PC-9 (cell line): ENCODE data around the gene RAB7A. TPM values are rescaled to one million over a fixed set of nuclear protein-coding genes. Genes with fewer than 3 reads are reported as not detected.

Source experiments
- BruUV-seq: library from RNA; stranded (reverse); fragments of 400-500 nt; replicated peaks from 2 replicates; lab custom pipeline; 2021; lab: Mats Ljungman, UMichigan
- CTCF ChIA-PET: fragments of 300-600 bp; sonication (Branson Sonifier 250); formaldehyde crosslinking; loops from one replicate; lab custom pipeline; 2022; ENCODE audit warnings: antibody characterized with exemption; lab: Charles Lee
- POLR2A ChIA-PET: fragments of 300-600 bp; sonication (Branson Sonifier 250); formaldehyde crosslinking; loops from one replicate; lab custom pipeline; 2022; ENCODE audit warnings: antibody characterized with exemption; ENCODE audit not compliant: unreplicated experiment; lab: Charles Lee
- DNase-seq, 2 experiments: peaks; one replicate each; pipeline versions ENCODE4 v3.0.0 to v3.0.0-alpha.2; 2015 to 2022; ENCODE audit warnings: mixed read lengths in 1 of 2
- H2AFZ ChIP-seq: fragments of 200-600 bp; sonication (generic); 2 replicates; pipeline ENCODE4 v1.8.1; 2017; ENCODE audit warnings: antibody characterized with exemption
- H3F3A ChIP-seq: fragments of 200-600 bp; sonication (generic); 2 replicates; pipeline ENCODE4 v1.8.1; 2017; ENCODE audit warnings: antibody characterized with exemption, mild to moderate bottlenecking, low read depth; ENCODE audit not compliant: insufficient read depth
- H3K27ac ChIP-seq: fragments of 200-600 bp; sonication (generic); 2 replicates; pipeline ENCODE4 v1.6.1; 2016; ENCODE audit warnings: mixed run types
- H3K27me3 ChIP-seq: fragments of 200-600 bp; sonication (generic); 2 replicates; pipeline ENCODE4 v1.6.1; 2016; ENCODE audit warnings: low read depth, mixed run types; ENCODE audit not compliant: insufficient read depth
- H3K36me3 ChIP-seq: fragments of 200-600 bp; sonication (generic); 2 replicates; pipeline ENCODE4 v1.6.1; 2016; ENCODE audit warnings: low read depth, mixed run types
- H3K4me1 ChIP-seq: fragments of 200-600 bp; sonication (generic); replicated peaks from 2 replicates; pipeline ENCODE4 v1.6.1; 2016; ENCODE audit warnings: mixed run types; ENCODE audit not compliant: insufficient read depth
- H3K4me2 ChIP-seq: fragments of 200-600 bp; sonication (generic); 2 replicates; pipeline ENCODE4 v1.6.1; 2017; ENCODE audit warnings: mixed run types
- H3K4me3 ChIP-seq: fragments of 200-600 bp; sonication (generic); 2 replicates; pipeline ENCODE4 v1.6.1; 2016; ENCODE audit warnings: mixed run types
- H3K79me2 ChIP-seq: fragments of 200-600 bp; sonication (generic); 2 replicates; pipeline ENCODE4 v1.6.1; 2017; ENCODE audit warnings: low read depth, mixed run types
- H3K9me2 ChIP-seq: fragments of 200-600 bp; sonication (generic); 2 replicates; pipeline ENCODE4 v1.8.1; 2017; ENCODE audit warnings: mild to moderate bottlenecking; ENCODE audit not compliant: insufficient read depth
- H3K9me3 ChIP-seq: fragments of 200-600 bp; sonication (generic); 2 replicates; pipeline ENCODE4 v1.8.1; 2016; ENCODE audit warnings: low read depth; ENCODE audit not compliant: insufficient read depth
- H4K20me1 ChIP-seq: fragments of 200-600 bp; sonication (generic); 2 replicates; pipeline ENCODE4 v1.8.1; 2017; ENCODE audit not compliant: insufficient read depth
- EZH2 ChIP-seq: fragments of 200-600 bp; sonication (generic); IDR thresholded peaks from 2 replicates; pipeline ENCODE4 v1.8.0; 2017; ENCODE audit warnings: antibody characterized with exemption, low read depth
- intact Hi-C: fragments of 100-400 bp; cut with micrococcal nuclease; formaldehyde crosslinking; loops from one replicate; pipeline ENCODE4 v1.10.0; 2022; ENCODE audit not compliant: unreplicated experiment
- total RNA-seq: library from RNA; stranded (reverse); gene quantifications from 2 replicates; pipeline ENCODE4 v1.2.3, GENCODE V29; 2021
- TF ChIP-seq, protein P1 (sequence below): fragments of 200-600 bp; sonication (generic); conservative IDR thresholded peaks from 2 replicates; pipeline ENCODE4 v1.6.1; 2017; ENCODE audit warnings: mixed run types, antibody characterized with exemption, mild to moderate bottlenecking, moderate library complexity

The RAB7A gene
- total RNA-seq, 1 experiment from 2014 or later: 319 TPM

- Histone ChIP-seq H3K36me3 (no peaks in the 10 kb centered on the region), H3K27ac (no peak overlapping the region), H3K27me3 (no peaks in the 10 kb centered on the region), H3K4me2 (no peak overlapping the region), H3K4me3 (no peak overlapping the region), H2AFZ (no peak overlapping the region), H3K4me1 (no peaks in the 10 kb centered on the region), H3K9me2 (no peaks in the 10 kb centered on the region), H3K79me2 (no peaks in the 10 kb centered on the region), H3K9me3 (peaks cover 23% of the 10 kb centered on the region), H4K20me1 (no peaks in the 10 kb centered on the region), H3F3A (no peaks in the 10 kb centered on the region; the same call in 1 of the 2 replicates)
- peak in 1 of 2 experiments; percentile 21 for DNase-seq
- intact Hi-C loops: no loop called here
- ChIA-PET POLR2A (no interaction called here), CTCF (interaction anchor here (0.7 kb wide), 1 partner anchor 89 kb away, joined by 3 read pairs; no protein-coding TSS in a partner anchor)
- BruUV-seq: no TSS peak
- no peak for TF ChIP-seq EZH2
- TF ChIP-seq, protein P1, sequence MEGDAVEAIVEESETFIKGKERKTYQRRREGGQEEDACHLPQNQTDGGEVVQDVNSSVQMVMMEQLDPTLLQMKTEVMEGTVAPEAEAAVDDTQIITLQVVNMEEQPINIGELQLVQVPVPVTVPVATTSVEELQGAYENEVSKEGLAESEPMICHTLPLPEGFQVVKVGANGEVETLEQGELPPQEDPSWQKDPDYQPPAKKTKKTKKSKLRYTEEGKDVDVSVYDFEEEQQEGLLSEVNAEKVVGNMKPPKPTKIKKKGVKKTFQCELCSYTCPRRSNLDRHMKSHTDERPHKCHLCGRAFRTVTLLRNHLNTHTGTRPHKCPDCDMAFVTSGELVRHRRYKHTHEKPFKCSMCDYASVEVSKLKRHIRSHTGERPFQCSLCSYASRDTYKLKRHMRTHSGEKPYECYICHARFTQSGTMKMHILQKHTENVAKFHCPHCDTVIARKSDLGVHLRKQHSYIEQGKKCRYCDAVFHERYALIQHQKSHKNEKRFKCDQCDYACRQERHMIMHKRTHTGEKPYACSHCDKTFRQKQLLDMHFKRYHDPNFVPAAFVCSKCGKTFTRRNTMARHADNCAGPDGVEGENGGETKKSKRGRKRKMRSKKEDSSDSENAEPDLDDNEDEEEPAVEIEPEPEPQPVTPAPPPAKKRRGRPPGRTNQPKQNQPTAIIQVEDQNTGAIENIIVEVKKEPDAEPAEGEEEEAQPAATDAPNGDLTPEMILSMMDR: no peak
These were observed 133.6 kb downstream of the RAB7A start for GRCh38 chr3:128859630-128860029.

GRCh38 chr3:128861491-128861890 lies 135.5 kb downstream of the RAB7A start:
- BruUV-seq: no TSS peak
- H3F3A ChIP-seq: no peaks in the 10 kb centered on the region; the same call in 1 of the 2 replicates
- H4K20me1 ChIP-seq: no peaks in the 10 kb centered on the region
- H3K9me3 ChIP-seq: peaks cover 23% of the 10 kb centered on the region
- H3K27ac ChIP-seq: no peak overlapping the region
- DNase-seq: no peak
- H3K4me2 ChIP-seq: no peak overlapping the region
- H3K9me2 ChIP-seq: no peaks in the 10 kb centered on the region
- TF ChIP-seq, protein P1: no peak
- TF ChIP-seq EZH2: no peak
- intact Hi-C loops: no loop called here
- H3K4me3 ChIP-seq: no peak overlapping the region
- H2AFZ ChIP-seq: no peak overlapping the region
- ChIA-PET CTCF (no interaction called here), POLR2A (no interaction called here)
- H3K36me3 ChIP-seq: no peaks in the 10 kb centered on the region
- H3K27me3 ChIP-seq: no peaks in the 10 kb centered on the region
- no peaks in the 10 kb centered on the region for H3K79me2 ChIP-seq
- no peaks in the 10 kb centered on the region for H3K4me1 ChIP-seq

DNA sequence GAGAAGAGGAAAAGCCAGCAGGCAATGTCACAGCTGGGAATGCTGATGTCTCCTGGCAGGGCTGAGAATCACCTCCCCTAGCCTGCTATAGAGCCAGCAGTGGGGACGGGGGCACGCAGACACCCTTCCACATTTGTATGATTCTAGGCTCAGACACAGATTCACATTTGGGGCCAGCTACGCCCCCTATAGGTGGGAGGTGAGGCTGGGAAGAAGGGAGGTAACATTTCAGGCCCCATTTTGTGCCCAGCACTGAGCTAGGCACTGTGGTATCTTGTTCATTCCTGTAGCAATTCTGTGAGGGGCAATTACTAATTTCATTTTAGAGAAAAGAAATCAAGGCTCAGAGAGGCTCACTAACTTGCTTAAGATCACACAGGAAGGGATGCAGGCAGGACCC lies 137.6 kb downstream of the RAB7A start:
- POLR2A ChIA-PET: interaction anchor here (0.6 kb wide), 1 partner anchor 86 kb away, joined by 4 read pairs; no protein-coding TSS in a partner anchor
- Histone ChIP-seq H3F3A (no peaks in the 10 kb centered on the region; the same call in 1 of the 2 replicates), H3K27ac (no peak overlapping the region), H2AFZ (no peak overlapping the region), H3K9me3 (peaks cover 23% of the 10 kb centered on the region), H3K4me3 (no peak overlapping the region), H4K20me1 (no peaks in the 10 kb centered on the region), H3K36me3 (no peaks in the 10 kb centered on the region), H3K27me3 (no peaks in the 10 kb centered on the region), H3K9me2 (no peaks in the 10 kb centered on the region), H3K4me2 (no peak overlapping the region), H3K79me2 (no peaks in the 10 kb centered on the region), H3K4me1 (no peaks in the 10 kb centered on the region)
- intact Hi-C loops: no loop called here
- DNase-seq: no peak
- BruUV-seq: no TSS peak
- no peak for TF ChIP-seq EZH2
- TF ChIP-seq, protein P1: peak; percentile 38; the same call in 1 of the 2 replicates
- CTCF ChIA-PET: no interaction called here

Other genes starting within 250 kb of the RAB7A start
- gene GATA2, start 233.0 kb upstream of the RAB7A start, total RNA-seq: 29.0 and 36.9 TPM in 2 replicates
- gene RPN1, start 75.4 kb upstream of the RAB7A start, total RNA-seq: 185 and 191 TPM in 2 replicates
- gene ACAD9, start 153.4 kb downstream of the RAB7A start, total RNA-seq: 76.5 and 81.4 TPM in 2 replicates